ENCODE data around the gene RFX8. TPM values are rescaled to one million over a fixed set of nuclear protein-coding genes. Genes with fewer than 3 reads are reported as not detected.

Gene RFX8
- total and polyA plus RNA-seq, 2 of the 8 experiments (the other 6 are each of a cell fraction or from before 2014, with no cell fraction given), result 0.60 to 0.97 TPM

- no peak for TF ChIP-seq CHD7 (IDR thresholded peaks at IDR 0.05; ENCODE audit: insufficient replicate concordance, low read length)
- no peak for TF ChIP-seq EZH2 (IDR thresholded peaks at IDR 0.05; ENCODE audit: low read depth, low read length, severe bottlenecking)
- TF ChIP-seq HDAC2 (IDR thresholded peaks at IDR 0.05; ENCODE audit: borderline replicate concordance in 1 of 2, low read depth in 2 of 2, low read length in 2 of 2), result no peak
- TF ChIP-seq BCL11A (IDR thresholded peaks at IDR 0.05; ENCODE audit: low read depth in 2 of 2, low read length in 2 of 2), result no peak
- no peak for TF ChIP-seq ASH2L (IDR thresholded peaks at IDR 0.05; ENCODE audit: low read length)
- no peak for TF ChIP-seq HDAC6 (IDR thresholded peaks at IDR 0.05; ENCODE audit: low read depth, low read length)
- TF ChIP-seq TBP (IDR thresholded peaks at IDR 0.05; ENCODE audit: low read depth, low read length), result no peak
- no peak for TF ChIP-seq BRCA1 (IDR thresholded peaks at IDR 0.05; ENCODE audit: low read depth, low read length)
- no peak for TF ChIP-seq EGR1 (IDR thresholded peaks at IDR 0.05; ENCODE audit: borderline replicate concordance, low read depth, low read length)
- no peak for TF ChIP-seq USF2 (IDR thresholded peaks at IDR 0.05; ENCODE audit: low read length)
- no peak for TF ChIP-seq CREB1 (IDR thresholded peaks at IDR 0.05)
Observed at GRCh38 chr2:101356521-101356920, 118.4 kb downstream of the RFX8 start (continued).

Measured in H1 (cell line).